GM12874 (cell line): Measurements from ENCODE around the gene PREP.

Experiments
- TF ChIP-seq, protein P1 (sequence below): IDR thresholded peaks from 2 replicates; pipeline ENCODE4 v1.5.1; 2011; ENCODE audit warnings: low read depth, mild to moderate bottlenecking, control low read depth, low read length, moderate library complexity; ENCODE audit not compliant: insufficient read depth

The PREP gene

GRCh38 chr6:105433723-105434122 is 30.8 kb upstream of the PREP start:
- TF ChIP-seq, protein P1, sequence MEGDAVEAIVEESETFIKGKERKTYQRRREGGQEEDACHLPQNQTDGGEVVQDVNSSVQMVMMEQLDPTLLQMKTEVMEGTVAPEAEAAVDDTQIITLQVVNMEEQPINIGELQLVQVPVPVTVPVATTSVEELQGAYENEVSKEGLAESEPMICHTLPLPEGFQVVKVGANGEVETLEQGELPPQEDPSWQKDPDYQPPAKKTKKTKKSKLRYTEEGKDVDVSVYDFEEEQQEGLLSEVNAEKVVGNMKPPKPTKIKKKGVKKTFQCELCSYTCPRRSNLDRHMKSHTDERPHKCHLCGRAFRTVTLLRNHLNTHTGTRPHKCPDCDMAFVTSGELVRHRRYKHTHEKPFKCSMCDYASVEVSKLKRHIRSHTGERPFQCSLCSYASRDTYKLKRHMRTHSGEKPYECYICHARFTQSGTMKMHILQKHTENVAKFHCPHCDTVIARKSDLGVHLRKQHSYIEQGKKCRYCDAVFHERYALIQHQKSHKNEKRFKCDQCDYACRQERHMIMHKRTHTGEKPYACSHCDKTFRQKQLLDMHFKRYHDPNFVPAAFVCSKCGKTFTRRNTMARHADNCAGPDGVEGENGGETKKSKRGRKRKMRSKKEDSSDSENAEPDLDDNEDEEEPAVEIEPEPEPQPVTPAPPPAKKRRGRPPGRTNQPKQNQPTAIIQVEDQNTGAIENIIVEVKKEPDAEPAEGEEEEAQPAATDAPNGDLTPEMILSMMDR: no peak

GRCh38 chr6:105432797-105433196 is 29.9 kb upstream of the PREP start:
- TF ChIP-seq, protein P1: no peak

GRCh38 chr6:105431226-105431625 is 28.3 kb upstream of the PREP start:
- TF ChIP-seq, protein P1: peak; percentile 30; the same call in 1 of the 2 replicates

- TF ChIP-seq, protein P1: no peak
Observed at GRCh38 chr6:105430685-105431084, 27.8 kb upstream of the PREP start.

DNA sequence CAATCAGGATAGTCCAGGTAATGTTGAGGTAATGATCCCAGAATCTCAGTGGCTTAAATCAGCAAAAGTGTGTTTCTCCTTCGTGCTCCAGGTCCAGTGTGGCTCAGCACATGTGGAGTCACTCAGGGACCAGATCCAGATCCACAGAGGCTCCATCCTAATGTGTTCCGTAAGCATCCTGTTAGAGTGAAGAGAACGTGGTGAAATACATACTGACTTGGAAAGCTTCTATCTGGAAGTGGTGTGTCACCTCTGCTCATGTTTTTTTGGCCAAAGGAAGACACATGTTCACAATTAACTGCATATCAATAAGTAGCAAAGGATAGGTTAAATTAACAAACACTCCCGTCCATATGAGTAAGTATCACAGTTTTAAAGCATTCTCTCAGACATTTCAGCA is 26.8 kb upstream of the PREP start:
- TF ChIP-seq, protein P1: no peak

- TF ChIP-seq, protein P1: no peak
Observed at GRCh38 chr6:105428342-105428957, 25.6 kb upstream of the PREP start.

GRCh38 chr6:105424175-105424783 is 21.4 kb upstream of the PREP start:
- TF ChIP-seq, protein P1: peak; percentile 68
